Activated T-cell treated with anti-CD3 and anti-CD28 coated beads, Interleukin-2, amount 50 U/mL, for 24 hours (primary cell): ENCODE results near the gene MAPKAP1.

ENCODE experiments used
- DNase-seq: peaks from one replicate; pipeline ENCODE4 v3.0.0-alpha.2; 2020
- H3K27ac Mint-ChIP-seq: 2 replicates; pipeline ENCODE4 v1.8.0; 2020; ENCODE audit warnings: mild to moderate bottlenecking, mixed read lengths
- H3K27me3 Mint-ChIP-seq: 2 replicates; pipeline ENCODE4 v1.8.0; 2020; ENCODE audit warnings: mixed read lengths
- H3K36me3 Mint-ChIP-seq: 2 replicates; pipeline ENCODE4 v1.8.0; 2020; ENCODE audit warnings: low read depth, mixed read lengths
- H3K4me1 Mint-ChIP-seq: 2 replicates; pipeline ENCODE4 v1.8.0; 2020; ENCODE audit warnings: low read depth, mixed read lengths
- H3K4me3 Mint-ChIP-seq: 2 replicates; pipeline ENCODE4 v1.8.0; 2020; ENCODE audit warnings: mild to moderate bottlenecking, moderate library complexity, mixed read lengths
- H3K9me3 Mint-ChIP-seq: 2 replicates; pipeline ENCODE4 v1.8.0; 2020; ENCODE audit warnings: mixed read lengths

MAPKAP1 gene

DNA sequence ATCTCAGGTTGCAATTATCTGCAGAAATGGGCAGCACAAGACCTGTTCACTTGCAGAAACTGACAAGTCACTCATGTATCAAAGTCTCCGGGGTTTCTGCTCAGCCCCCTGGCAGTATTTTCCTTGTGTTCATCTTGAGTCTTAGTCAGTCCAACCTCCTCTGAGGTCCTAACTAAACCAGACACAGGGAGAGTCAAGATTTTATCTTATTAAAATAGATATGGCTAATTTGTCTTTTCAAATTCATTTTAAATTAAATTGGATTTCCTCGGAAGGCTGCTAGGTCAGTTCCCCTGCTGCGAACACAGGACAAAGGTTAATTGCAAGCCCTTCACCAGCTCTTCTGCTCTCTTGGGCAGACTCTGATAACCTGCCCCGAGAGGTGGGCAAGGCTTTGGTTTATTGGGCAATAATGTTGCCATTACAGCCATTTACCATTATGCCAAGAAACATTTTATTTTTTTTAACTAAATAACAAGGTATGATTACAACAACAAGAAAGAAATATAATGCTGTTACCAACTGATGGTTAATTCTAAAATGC, 103.5 kb downstream of the MAPKAP1 start:
- no peak overlapping the region for H3K27ac Mint-ChIP-seq
- DNase-seq: no peak
- H3K36me3 Mint-ChIP-seq: peaks cover 12% of the 10 kb centered on the region
- no peak overlapping the region for H3K4me3 Mint-ChIP-seq
- H3K27me3 Mint-ChIP-seq: no peaks in the 10 kb centered on the region
- peaks cover 37% of the 10 kb centered on the region for H3K4me1 Mint-ChIP-seq
- no peaks in the 10 kb centered on the region for H3K9me3 Mint-ChIP-seq

- Mint-ChIP-seq H3K4me3 (no peak overlapping the region), H3K4me1 (peaks cover 26% of the 10 kb centered on the region), H3K27ac (no peak overlapping the region), H3K9me3 (no peaks in the 10 kb centered on the region), H3K36me3 (peaks cover 19% of the 10 kb centered on the region), H3K27me3 (no peaks in the 10 kb centered on the region)
- no peak for DNase-seq
Measured at GRCh38 chr9:125601961-125602360, 105.0 kb downstream of the MAPKAP1 start.

GRCh38 chr9:125600194-125600593, 106.8 kb downstream of the MAPKAP1 start:
- no peak for DNase-seq
- Mint-ChIP-seq H3K36me3 (peaks cover 30% of the 10 kb centered on the region), H3K9me3 (no peaks in the 10 kb centered on the region), H3K4me3 (no peak overlapping the region), H3K27me3 (no peaks in the 10 kb centered on the region), H3K4me1 (peaks cover 36% of the 10 kb centered on the region), H3K27ac (no peak overlapping the region)

GRCh38 chr9:125594223-125594610, 112.8 kb downstream of the MAPKAP1 start:
- H3K27me3 Mint-ChIP-seq: no peaks in the 10 kb centered on the region
- H3K27ac Mint-ChIP-seq: no peak overlapping the region
- H3K4me3 Mint-ChIP-seq: no peak overlapping the region
- no peaks in the 10 kb centered on the region for H3K9me3 Mint-ChIP-seq
- H3K36me3 Mint-ChIP-seq: peaks cover 25% of the 10 kb centered on the region
- peaks cover 39% of the 10 kb centered on the region for H3K4me1 Mint-ChIP-seq
- DNase-seq: no peak

- no peak overlapping the region for H3K27ac Mint-ChIP-seq
- no peak overlapping the region for H3K4me3 Mint-ChIP-seq
- H3K36me3 Mint-ChIP-seq: peaks cover 24% of the 10 kb centered on the region
- H3K9me3 Mint-ChIP-seq: no peaks in the 10 kb centered on the region
- H3K27me3 Mint-ChIP-seq: no peaks in the 10 kb centered on the region
- no peak for DNase-seq
- H3K4me1 Mint-ChIP-seq: peaks cover 39% of the 10 kb centered on the region
Measured at GRCh38 chr9:125593581-125594222, 113.3 kb downstream of the MAPKAP1 start.

GRCh38 chr9:125591888-125592287, 115.1 kb downstream of the MAPKAP1 start:
- Mint-ChIP-seq H3K27ac (no peak overlapping the region), H3K4me3 (no peak overlapping the region), H3K27me3 (no peaks in the 10 kb centered on the region), H3K36me3 (peaks cover 14% of the 10 kb centered on the region), H3K9me3 (no peaks in the 10 kb centered on the region), H3K4me1 (peaks cover 52% of the 10 kb centered on the region)
- DNase-seq: no peak

GRCh38 chr9:125591245-125591644, 115.8 kb downstream of the MAPKAP1 start:
- H3K27me3 Mint-ChIP-seq: no peaks in the 10 kb centered on the region
- peaks cover 55% of the 10 kb centered on the region for H3K4me1 Mint-ChIP-seq
- no peak overlapping the region for H3K4me3 Mint-ChIP-seq
- peaks cover 11% of the 10 kb centered on the region for H3K36me3 Mint-ChIP-seq
- H3K9me3 Mint-ChIP-seq: no peaks in the 10 kb centered on the region
- no peak for DNase-seq
- H3K27ac Mint-ChIP-seq: no peak overlapping the region

DNA sequence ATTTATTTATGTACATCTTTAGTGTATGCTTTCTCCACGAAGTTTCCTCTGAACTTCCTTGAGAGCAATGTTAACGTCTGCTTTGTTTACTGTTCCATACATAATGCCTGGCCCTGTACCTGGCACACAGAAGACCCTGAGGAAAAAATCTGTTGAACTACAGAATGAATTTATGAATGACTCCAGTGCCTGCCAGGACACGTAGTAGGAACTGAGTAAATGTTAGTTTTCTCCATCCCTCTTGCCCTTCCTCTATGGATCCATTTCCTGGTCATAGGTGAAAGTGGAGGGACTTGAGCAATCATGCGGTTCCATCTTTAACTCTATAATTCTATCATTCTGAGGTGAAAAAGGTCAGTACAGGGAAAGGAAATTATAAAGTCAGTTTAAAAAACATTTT, 117.7 kb downstream of the MAPKAP1 start:
- peaks cover 22% of the 10 kb centered on the region for H3K36me3 Mint-ChIP-seq
- DNase-seq: no peak
- H3K9me3 Mint-ChIP-seq: no peaks in the 10 kb centered on the region
- no peak overlapping the region for H3K4me3 Mint-ChIP-seq
- peaks cover 47% of the 10 kb centered on the region for H3K4me1 Mint-ChIP-seq
- H3K27me3 Mint-ChIP-seq: no peaks in the 10 kb centered on the region
- H3K27ac Mint-ChIP-seq: no peak overlapping the region

DNA sequence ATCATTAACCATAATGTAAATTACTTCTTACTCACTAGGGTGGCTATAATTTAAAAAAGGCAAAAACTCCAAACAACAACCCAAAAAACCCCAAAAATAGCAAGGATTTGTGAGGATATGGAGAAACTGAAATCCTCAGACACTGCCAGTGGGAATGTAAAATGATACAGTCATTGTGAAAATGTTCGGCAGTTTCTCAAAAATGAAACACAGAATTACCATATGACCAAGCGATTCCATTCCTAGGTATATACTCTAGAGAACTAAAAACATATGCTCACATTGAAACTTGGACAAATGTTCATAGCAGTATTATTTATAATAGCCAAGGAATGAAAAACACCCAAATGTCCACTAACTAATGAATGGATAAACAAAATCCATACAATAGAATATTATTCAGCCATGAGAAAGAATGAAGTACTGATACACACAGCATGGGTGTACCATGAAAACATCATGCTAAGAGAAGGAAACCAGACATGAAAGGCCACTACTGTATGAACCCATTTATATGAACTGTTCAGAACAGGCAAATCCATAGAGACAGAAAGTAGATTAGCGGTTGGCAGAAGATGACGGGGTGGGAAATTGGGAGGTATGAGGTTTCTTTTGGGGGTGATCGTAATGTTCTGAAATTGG, 119.1 kb downstream of the MAPKAP1 start:
- Mint-ChIP-seq H3K9me3 (no peaks in the 10 kb centered on the region), H3K27ac (no peak overlapping the region), H3K4me1 (peaks cover 40% of the 10 kb centered on the region), H3K4me3 (no peak overlapping the region), H3K36me3 (peaks cover 33% of the 10 kb centered on the region), H3K27me3 (no peaks in the 10 kb centered on the region)
- no peak for DNase-seq

DNA sequence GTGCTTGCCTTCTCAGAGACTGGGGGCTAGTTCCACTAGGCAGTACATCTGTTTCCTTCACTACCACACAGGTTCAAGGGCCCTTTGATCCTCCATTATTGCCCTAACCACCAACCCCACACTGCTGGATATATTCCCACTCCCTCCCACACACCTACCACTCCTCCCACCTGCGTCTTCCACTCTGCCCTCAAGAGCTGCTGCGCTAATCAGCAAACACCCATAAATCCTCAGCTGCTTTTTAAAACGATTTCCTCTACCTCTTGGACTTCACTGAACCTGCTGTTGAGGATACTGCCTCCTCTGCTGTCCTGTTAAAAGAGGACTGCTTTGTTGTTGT, 120.9 kb downstream of the MAPKAP1 start:
- H3K36me3 Mint-ChIP-seq: peaks cover 48% of the 10 kb centered on the region
- no peaks in the 10 kb centered on the region for H3K27me3 Mint-ChIP-seq
- DNase-seq: no peak

DNA sequence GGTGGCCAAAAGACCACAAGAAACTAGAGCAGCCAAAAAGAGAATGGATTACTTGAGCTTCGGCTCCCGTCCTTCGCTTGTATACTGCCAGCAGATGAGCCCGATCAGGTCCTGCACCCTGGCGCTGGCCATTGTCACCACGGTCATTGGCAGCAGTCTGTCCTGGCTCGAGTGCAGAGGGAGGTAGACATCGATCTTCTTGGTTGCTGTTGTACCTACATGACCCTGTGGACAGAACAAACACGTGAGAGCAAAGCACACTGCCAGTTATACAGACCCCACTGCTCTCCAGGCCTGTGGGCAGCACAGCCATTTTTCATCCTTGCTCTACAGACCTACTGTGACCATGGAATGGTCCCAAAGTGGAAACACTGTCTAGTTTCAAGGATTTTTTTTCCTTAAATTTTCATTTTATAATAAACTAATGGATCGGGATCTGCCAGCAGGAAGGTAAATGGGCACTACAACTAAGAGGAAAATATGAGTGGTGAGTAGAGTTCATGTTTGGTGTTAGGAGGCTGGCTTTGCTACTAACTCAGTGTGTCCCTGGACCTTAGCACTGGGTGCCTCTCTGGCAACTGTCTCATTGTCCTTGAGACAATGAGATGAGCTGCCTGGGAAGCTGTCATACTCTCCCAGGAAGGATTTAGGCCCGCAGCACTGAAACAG, 121.4 kb downstream of the MAPKAP1 start:
- Mint-ChIP-seq H3K4me1 (peaks cover 32% of the 10 kb centered on the region), H3K4me3 (no peak overlapping the region), H3K27ac (no peak overlapping the region), H3K27me3 (no peaks in the 10 kb centered on the region), H3K9me3 (no peaks in the 10 kb centered on the region), H3K36me3 (peaks cover 53% of the 10 kb centered on the region)
- DNase-seq: no peak

More for the DNA sequence above, 120.9 kb downstream of the MAPKAP1 start:
- peaks cover 33% of the 10 kb centered on the region for H3K4me1 Mint-ChIP-seq
- H3K9me3 Mint-ChIP-seq: no peaks in the 10 kb centered on the region
- peak overlapping the region; percentile 27 for H3K27ac Mint-ChIP-seq
- H3K4me3 Mint-ChIP-seq: no peak overlapping the region

- H3K4me1 Mint-ChIP-seq: peaks cover under 1% of the 10 kb centered on the region
- peaks cover 75% of the 10 kb centered on the region for H3K36me3 Mint-ChIP-seq
- H3K4me3 Mint-ChIP-seq: no peak overlapping the region
- no peaks in the 10 kb centered on the region for H3K27me3 Mint-ChIP-seq
- H3K27ac Mint-ChIP-seq: no peak overlapping the region
- no peaks in the 10 kb centered on the region for H3K9me3 Mint-ChIP-seq
- DNase-seq: no peak
Measured at GRCh38 chr9:125580701-125581286, 126.2 kb downstream of the MAPKAP1 start.

GRCh38 chr9:125579030-125579932, 127.7 kb downstream of the MAPKAP1 start:
- no peaks in the 10 kb centered on the region for H3K4me1 Mint-ChIP-seq
- no peaks in the 10 kb centered on the region for H3K27me3 Mint-ChIP-seq
- no peak overlapping the region for H3K4me3 Mint-ChIP-seq
- peaks cover 3% of the 10 kb centered on the region for H3K9me3 Mint-ChIP-seq
- no peak overlapping the region for H3K27ac Mint-ChIP-seq
- peaks cover 76% of the 10 kb centered on the region for H3K36me3 Mint-ChIP-seq
- no peak for DNase-seq
